B cell (primary cell): ENCODE data around the gene VEGFB.

Experiments
- EZH2 ChIP-seq: IDR thresholded peaks from 2 replicates; pipeline ENCODE4 v1.6.1; 2012; ENCODE audit warnings: borderline replicate concordance, low read depth, mild to moderate bottlenecking, moderate library complexity, low read length; ENCODE audit not compliant: insufficient read depth, poor library complexity, severe bottlenecking
- TF ChIP-seq, protein P1 (sequence below): fragments of 200-600 bp; IDR thresholded peaks from one replicate; pipeline ENCODE4 v1.8.0; 2022; ENCODE audit warnings: antibody characterized with exemption, mild to moderate bottlenecking

DNA sequence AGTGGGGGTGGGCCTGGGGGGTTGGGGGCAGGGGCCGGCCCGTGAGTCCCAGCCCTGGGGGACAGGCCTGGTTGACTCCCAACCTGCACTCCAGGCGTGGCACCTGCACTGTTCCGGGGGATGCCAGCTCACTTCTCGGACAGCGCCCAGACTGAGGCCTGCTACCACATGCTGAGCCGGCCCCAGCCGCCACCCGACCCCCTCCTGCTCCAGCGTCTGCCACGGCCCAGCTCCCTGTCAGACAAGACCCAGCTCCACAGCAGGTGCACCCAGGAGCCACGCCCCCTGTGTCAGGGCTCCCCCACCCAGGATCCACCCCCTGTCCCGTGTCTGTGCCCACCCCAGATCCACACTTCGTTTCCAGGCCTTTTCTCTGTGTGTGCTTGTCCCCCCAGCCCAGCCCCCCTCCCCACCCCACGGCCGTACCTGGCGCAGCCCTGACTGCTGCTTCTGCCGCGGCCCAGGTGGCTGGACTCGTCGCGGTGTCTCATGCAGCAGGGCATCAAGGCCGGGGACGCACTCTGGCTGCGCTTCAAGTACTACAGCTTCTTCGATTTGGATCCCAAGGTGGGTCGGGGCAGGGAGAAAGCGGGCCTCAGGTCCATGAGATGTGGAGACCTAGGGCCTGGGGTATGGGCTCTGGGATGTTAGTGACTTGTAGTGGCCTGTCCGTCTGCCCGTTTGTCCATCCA lies 23.1 kb upstream of the VEGFB start:
- TF ChIP-seq, protein P1, sequence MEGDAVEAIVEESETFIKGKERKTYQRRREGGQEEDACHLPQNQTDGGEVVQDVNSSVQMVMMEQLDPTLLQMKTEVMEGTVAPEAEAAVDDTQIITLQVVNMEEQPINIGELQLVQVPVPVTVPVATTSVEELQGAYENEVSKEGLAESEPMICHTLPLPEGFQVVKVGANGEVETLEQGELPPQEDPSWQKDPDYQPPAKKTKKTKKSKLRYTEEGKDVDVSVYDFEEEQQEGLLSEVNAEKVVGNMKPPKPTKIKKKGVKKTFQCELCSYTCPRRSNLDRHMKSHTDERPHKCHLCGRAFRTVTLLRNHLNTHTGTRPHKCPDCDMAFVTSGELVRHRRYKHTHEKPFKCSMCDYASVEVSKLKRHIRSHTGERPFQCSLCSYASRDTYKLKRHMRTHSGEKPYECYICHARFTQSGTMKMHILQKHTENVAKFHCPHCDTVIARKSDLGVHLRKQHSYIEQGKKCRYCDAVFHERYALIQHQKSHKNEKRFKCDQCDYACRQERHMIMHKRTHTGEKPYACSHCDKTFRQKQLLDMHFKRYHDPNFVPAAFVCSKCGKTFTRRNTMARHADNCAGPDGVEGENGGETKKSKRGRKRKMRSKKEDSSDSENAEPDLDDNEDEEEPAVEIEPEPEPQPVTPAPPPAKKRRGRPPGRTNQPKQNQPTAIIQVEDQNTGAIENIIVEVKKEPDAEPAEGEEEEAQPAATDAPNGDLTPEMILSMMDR: no peak
- no peak for TF ChIP-seq EZH2
